ENCODE measurements around the gene CRHBP. TPM values are rescaled to one million over a fixed set of nuclear protein-coding genes. Genes with fewer than 3 reads are reported as not detected.

The CRHBP gene
- total RNA-seq, 2 donors from 2014 or later, result 2.0 to 3.2 TPM

GRCh38 chr5:77003246-77003645 lies 50.4 kb downstream of the CRHBP start:
- Histone ChIP-seq H3K9me3 (no peaks in the 10 kb centered on the region), H3K4me1 (ENCODE audit: control insufficient read depth in 1 of 2, low read depth in 2 of 2) (no peaks in the 10 kb centered on the region), H3K27ac (no peak overlapping the region), H3K36me3 (no peaks in the 10 kb centered on the region), H3K4me3 (no peak overlapping the region), H3K27me3 (replicated peaks; ENCODE audit: insufficient read depth) (no peaks in the 10 kb centered on the region)
- ATAC-seq (ENCODE audit: insufficient number of reproducible peaks, low FRiP score, low read depth) (no peak), DNase-seq (ENCODE audit: low spot score) (no peak)
- TF ChIP-seq, protein P1, sequence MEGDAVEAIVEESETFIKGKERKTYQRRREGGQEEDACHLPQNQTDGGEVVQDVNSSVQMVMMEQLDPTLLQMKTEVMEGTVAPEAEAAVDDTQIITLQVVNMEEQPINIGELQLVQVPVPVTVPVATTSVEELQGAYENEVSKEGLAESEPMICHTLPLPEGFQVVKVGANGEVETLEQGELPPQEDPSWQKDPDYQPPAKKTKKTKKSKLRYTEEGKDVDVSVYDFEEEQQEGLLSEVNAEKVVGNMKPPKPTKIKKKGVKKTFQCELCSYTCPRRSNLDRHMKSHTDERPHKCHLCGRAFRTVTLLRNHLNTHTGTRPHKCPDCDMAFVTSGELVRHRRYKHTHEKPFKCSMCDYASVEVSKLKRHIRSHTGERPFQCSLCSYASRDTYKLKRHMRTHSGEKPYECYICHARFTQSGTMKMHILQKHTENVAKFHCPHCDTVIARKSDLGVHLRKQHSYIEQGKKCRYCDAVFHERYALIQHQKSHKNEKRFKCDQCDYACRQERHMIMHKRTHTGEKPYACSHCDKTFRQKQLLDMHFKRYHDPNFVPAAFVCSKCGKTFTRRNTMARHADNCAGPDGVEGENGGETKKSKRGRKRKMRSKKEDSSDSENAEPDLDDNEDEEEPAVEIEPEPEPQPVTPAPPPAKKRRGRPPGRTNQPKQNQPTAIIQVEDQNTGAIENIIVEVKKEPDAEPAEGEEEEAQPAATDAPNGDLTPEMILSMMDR (IDR thresholded peaks at IDR 0.05), result no peak

- no peaks in the 10 kb centered on the region for H3K4me1 ChIP-seq (ENCODE audit: control insufficient read depth in 1 of 2, low read depth in 2 of 2)
- DNase-seq (ENCODE audit: low spot score) (no peak), ATAC-seq (ENCODE audit: insufficient number of reproducible peaks, low FRiP score, low read depth) (no peak)
- no peaks in the 10 kb centered on the region for H3K9me3 ChIP-seq
- H3K36me3 ChIP-seq, result no peaks in the 10 kb centered on the region
- H3K27ac ChIP-seq, result no peak overlapping the region
- no peaks in the 10 kb centered on the region for H3K27me3 ChIP-seq (replicated peaks; ENCODE audit: insufficient read depth)
- TF ChIP-seq, protein P1 (IDR thresholded peaks at IDR 0.05), result no peak
- no peak overlapping the region for H3K4me3 ChIP-seq
Observed at GRCh38 chr5:77006124-77006523, 53.3 kb downstream of the CRHBP start.

DNA sequence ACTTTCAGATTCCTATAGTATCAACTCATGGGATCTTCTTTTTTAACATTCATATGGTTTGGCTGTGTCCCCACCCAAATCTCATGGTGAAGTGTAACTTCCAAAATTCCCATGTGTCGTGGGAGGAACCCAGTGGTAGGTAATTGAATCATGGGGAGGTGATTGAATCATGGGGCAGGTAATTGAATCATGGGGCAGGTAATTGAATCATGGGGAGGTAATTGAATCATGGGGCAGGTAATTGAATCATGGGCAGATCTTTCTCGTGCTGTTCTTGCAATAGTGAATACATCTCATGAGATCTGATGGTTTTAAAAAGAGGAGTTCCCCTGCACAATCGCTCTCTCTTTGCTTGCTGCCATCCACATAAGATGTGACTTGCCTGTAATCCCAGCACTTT lies 55.6 kb downstream of the CRHBP start:
- no peaks in the 10 kb centered on the region for H3K9me3 ChIP-seq
- ATAC-seq (ENCODE audit: insufficient number of reproducible peaks, low FRiP score, low read depth) (no peak), DNase-seq (ENCODE audit: low spot score) (no peak)
- no peaks in the 10 kb centered on the region for H3K4me1 ChIP-seq (ENCODE audit: control insufficient read depth in 1 of 2, low read depth in 2 of 2)
- H3K27me3 ChIP-seq (replicated peaks; ENCODE audit: insufficient read depth), result no peaks in the 10 kb centered on the region
- H3K4me3 ChIP-seq, result no peak overlapping the region
- H3K27ac ChIP-seq, result no peak overlapping the region
- TF ChIP-seq, protein P1 (IDR thresholded peaks at IDR 0.05), result no peak
- no peaks in the 10 kb centered on the region for H3K36me3 ChIP-seq

DNA sequence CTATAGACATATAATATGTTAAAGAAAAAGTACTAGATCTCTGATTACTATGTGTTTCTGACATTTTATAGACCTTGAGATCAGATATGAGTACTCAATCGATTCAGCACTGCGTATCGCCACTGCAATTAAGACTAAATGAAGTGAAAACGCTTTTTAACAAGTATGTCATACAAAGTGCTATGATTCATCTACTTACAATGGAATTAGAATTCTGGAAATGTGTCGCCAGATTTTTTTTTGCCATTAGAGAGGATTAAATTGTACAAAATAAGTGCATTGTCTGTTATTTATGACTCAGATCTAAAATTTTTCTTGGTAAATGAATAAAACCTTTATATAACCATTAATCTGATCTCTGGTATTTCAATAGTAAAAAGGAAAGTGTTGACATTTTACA lies 57.4 kb downstream of the CRHBP start:
- no peaks in the 10 kb centered on the region for H3K27me3 ChIP-seq (replicated peaks; ENCODE audit: insufficient read depth)
- no peak overlapping the region for H3K4me3 ChIP-seq
- ATAC-seq (ENCODE audit: insufficient number of reproducible peaks, low FRiP score, low read depth), result no peak
- no peaks in the 10 kb centered on the region for H3K9me3 ChIP-seq
- H3K27ac ChIP-seq, result no peak overlapping the region
- TF ChIP-seq, protein P1 (IDR thresholded peaks at IDR 0.05), result no peak
- no peaks in the 10 kb centered on the region for H3K36me3 ChIP-seq
- DNase-seq (ENCODE audit: low spot score), result no peak
- no peaks in the 10 kb centered on the region for H3K4me1 ChIP-seq (ENCODE audit: control insufficient read depth in 1 of 2, low read depth in 2 of 2)

DNA sequence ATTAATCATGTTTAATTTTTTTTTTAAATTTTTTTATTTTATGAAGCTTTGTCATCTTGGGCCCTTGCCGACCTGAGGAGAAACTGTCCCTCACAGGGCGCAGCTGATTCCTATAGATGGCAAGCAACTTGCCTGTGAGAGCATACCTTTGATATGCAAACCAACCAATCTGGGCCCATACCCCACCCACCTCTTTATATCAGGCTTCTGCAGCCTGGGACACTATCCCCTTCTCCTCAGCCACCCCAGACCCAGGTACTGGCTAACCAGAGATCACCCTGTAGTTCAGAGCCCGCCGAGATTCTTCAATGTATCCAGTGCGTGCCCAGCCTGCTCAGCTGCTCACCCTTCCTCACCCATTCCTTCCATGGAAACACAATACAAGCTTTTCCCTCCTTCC lies 58.7 kb downstream of the CRHBP start:
- Histone ChIP-seq H3K4me1 (ENCODE audit: control insufficient read depth in 1 of 2, low read depth in 2 of 2) (no peaks in the 10 kb centered on the region), H3K4me3 (no peak overlapping the region), H3K9me3 (no peaks in the 10 kb centered on the region), H3K36me3 (no peaks in the 10 kb centered on the region), H3K27me3 (replicated peaks; ENCODE audit: insufficient read depth) (no peaks in the 10 kb centered on the region), H3K27ac (no peak overlapping the region)
- DNase-seq (ENCODE audit: low spot score) (no peak), ATAC-seq (ENCODE audit: insufficient number of reproducible peaks, low FRiP score, low read depth) (no peak)
- TF ChIP-seq, protein P1 (IDR thresholded peaks at IDR 0.05), result no peak

Measured in thoracic aorta (tissue), 2 donors.